ENCODE results near the gene KIF4A.

GRCh38 chrX:70313503-70313902 is 23.6 kb downstream of the KIF4A start:
- TF ChIP-seq CTCF (IDR thresholded peaks at IDR 0.05), result no peak
- TF ChIP-seq POLR2A (IDR thresholded peaks at IDR 0.05), result no peak
- TF ChIP-seq POLR2AphosphoS5 (IDR thresholded peaks at IDR 0.05), result no peak

All from prostate gland (tissue), 2 donors.